ENCODE data around the gene PNMA3. TPM values are rescaled to one million over a fixed set of nuclear protein-coding genes. Genes with fewer than 3 reads are reported as not detected.

Gene PNMA3
- total RNA-seq, 2 experiments from 2014 or later = 1.1 to 1.4 TPM

DNA sequence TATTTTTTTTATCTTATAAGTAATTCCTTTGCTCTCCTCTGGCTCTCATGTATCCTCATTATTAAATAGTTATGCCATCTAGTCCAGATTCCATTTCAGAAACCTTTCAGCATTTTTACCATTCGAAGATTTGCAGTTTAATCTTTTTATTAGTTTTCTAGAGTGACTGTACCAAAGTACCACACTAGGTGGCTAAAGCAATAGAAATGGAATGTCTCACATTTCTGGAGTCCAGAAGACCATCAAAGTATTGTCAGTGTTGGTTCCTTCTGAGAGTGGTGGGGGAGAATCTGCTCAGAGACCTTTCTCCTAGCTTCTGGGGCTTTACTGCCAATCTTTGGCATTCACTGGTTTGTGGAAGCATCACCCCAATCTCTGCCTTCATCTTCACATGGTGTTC lies 3.7 kb upstream of the PNMA3 start:
- TF ChIP-seq, protein P1, sequence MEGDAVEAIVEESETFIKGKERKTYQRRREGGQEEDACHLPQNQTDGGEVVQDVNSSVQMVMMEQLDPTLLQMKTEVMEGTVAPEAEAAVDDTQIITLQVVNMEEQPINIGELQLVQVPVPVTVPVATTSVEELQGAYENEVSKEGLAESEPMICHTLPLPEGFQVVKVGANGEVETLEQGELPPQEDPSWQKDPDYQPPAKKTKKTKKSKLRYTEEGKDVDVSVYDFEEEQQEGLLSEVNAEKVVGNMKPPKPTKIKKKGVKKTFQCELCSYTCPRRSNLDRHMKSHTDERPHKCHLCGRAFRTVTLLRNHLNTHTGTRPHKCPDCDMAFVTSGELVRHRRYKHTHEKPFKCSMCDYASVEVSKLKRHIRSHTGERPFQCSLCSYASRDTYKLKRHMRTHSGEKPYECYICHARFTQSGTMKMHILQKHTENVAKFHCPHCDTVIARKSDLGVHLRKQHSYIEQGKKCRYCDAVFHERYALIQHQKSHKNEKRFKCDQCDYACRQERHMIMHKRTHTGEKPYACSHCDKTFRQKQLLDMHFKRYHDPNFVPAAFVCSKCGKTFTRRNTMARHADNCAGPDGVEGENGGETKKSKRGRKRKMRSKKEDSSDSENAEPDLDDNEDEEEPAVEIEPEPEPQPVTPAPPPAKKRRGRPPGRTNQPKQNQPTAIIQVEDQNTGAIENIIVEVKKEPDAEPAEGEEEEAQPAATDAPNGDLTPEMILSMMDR (IDR thresholded peaks at IDR 0.05) = no peak
- H3K27ac Mint-ChIP-seq = no peak overlapping the region

DNA sequence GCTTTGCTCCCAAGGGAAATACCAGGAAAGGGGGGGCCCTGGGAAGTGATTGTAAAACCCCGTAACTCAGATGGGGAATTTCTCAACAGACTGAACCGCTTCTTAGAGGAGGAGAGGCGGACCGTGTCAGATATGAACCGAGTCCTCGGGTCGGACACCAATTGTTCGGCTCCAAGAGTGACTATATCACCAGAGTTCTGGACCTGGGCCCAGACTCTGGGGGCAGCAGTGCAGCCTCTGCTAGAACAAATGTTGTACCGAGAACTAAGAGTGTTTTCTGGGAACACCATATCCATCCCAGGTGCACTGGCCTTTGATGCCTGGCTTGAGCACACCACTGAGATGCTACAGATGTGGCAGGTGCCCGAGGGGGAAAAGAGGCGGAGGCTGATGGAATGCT lies 1.0 kb downstream of the PNMA3 start:
- Mint-ChIP-seq H3K9me3 (no peaks in the 10 kb centered on the region), H3K27ac (no peak overlapping the region), H3K4me3 (no peak overlapping the region), H3K36me3 (ENCODE audit: low read depth) (no peaks in the 10 kb centered on the region), H3K4me1 (ENCODE audit: low read depth) (no peaks in the 10 kb centered on the region), H3K27me3 (peaks cover 3% of the 10 kb centered on the region)
- TF ChIP-seq, protein P1 (IDR thresholded peaks at IDR 0.05) = no peak
- intact Hi-C loops (cut with micrococcal nuclease) = no loop called here
- CTCF ChIA-PET = no interaction called here
- ATAC-seq = no peak
- no peak for DNase-seq
- POLR2A ChIA-PET = no interaction called here

More for the DNA sequence above, 3.7 kb upstream of the PNMA3 start:
- H3K4me3 Mint-ChIP-seq = no peak overlapping the region
- peaks cover 3% of the 10 kb centered on the region for H3K27me3 Mint-ChIP-seq
- H3K4me1 Mint-ChIP-seq (ENCODE audit: low read depth) = no peaks in the 10 kb centered on the region
- intact Hi-C loops (cut with micrococcal nuclease) = no loop called here
- POLR2A ChIA-PET = no interaction called here
- CTCF ChIA-PET = no interaction called here
- ATAC-seq = no peak
- H3K9me3 Mint-ChIP-seq = peaks cover 5% of the 10 kb centered on the region
- H3K36me3 Mint-ChIP-seq (ENCODE audit: low read depth) = peaks cover 17% of the 10 kb centered on the region
- DNase-seq = no peak

DNA sequence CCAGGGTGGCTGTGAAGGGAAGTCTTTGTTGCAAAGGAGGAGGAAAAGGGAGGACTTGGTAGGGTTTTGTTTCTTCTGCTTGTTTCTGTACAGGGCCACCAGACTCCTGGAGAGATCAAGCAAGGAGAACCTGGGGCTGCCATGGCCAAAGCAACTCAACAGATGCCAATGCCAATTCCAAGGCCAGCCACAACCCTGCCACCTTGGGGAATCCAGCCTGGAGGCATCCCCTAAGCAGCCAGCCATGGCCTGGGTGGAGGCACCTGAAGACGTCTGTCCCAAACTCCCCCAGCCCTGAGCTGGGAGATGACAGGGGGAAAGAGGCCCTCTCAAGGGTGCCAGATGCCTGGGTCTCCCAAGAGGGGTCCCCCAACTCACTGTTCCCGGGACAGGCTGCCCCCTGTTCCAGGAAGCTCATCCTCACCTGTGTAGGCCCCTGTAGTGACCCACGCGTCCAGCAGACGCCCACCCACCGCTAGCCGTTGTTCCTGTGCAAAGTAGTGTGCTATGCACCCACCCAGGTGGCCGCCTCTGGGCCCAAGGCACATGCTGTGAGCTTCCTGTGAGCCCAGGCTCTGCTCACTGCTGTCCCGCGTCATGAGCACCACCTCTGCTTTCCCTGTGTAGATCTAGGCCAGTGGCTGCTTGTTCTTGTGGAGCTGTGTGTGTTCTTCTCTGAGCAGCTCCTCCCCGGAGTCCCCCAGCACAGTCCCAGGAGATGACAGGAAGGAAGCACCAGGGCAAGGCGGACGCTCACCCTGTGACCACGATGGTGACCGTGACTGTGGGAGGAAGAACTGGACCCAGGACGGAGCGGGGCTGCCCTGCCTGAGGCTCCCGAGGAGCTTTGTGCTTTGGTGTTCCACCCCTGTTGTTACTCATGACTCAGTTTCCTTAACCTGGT lies 3.2 kb downstream of the PNMA3 start:
- Mint-ChIP-seq H3K4me1 (ENCODE audit: low read depth) (no peaks in the 10 kb centered on the region), H3K9me3 (no peaks in the 10 kb centered on the region), H3K4me3 (no peak overlapping the region), H3K36me3 (ENCODE audit: low read depth) (no peaks in the 10 kb centered on the region), H3K27me3 (peaks cover 3% of the 10 kb centered on the region), H3K27ac (no peak overlapping the region)
- intact Hi-C loops (cut with micrococcal nuclease) = no loop called here
- CTCF ChIA-PET = no interaction called here
- TF ChIP-seq, protein P1 (IDR thresholded peaks at IDR 0.05) = no peak
- ATAC-seq (no peak), DNase-seq (no peak)
- POLR2A ChIA-PET = no interaction called here

DNA sequence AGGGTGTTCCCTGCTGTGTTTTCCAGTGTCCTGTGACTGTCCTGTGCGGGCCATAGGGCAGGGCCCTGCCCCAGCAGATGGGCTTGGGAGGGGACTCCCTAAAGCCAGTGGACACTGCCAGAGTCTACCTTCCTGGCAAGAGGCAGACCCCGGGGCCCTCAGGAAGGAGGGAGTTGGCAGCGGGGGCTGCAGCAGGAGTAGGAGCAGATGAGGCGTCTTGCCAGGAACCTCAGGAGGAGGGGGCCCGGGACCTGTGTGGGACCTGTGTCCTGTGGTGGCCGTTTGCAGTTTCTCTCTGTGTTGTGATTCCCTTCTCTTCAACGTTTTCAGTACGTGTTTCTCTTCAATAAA lies 3.8 kb downstream of the PNMA3 start:
- Mint-ChIP-seq H3K4me3 (no peak overlapping the region), H3K4me1 (ENCODE audit: low read depth) (no peaks in the 10 kb centered on the region), H3K27me3 (peaks cover 3% of the 10 kb centered on the region), H3K27ac (no peak overlapping the region), H3K36me3 (ENCODE audit: low read depth) (no peaks in the 10 kb centered on the region), H3K9me3 (no peaks in the 10 kb centered on the region)
- ATAC-seq (no peak), DNase-seq (no peak)
- intact Hi-C loops (cut with micrococcal nuclease) = no loop called here
- TF ChIP-seq, protein P1 (IDR thresholded peaks at IDR 0.05) = no peak
- CTCF ChIA-PET = no interaction called here
- POLR2A ChIA-PET = no interaction called here

DNA sequence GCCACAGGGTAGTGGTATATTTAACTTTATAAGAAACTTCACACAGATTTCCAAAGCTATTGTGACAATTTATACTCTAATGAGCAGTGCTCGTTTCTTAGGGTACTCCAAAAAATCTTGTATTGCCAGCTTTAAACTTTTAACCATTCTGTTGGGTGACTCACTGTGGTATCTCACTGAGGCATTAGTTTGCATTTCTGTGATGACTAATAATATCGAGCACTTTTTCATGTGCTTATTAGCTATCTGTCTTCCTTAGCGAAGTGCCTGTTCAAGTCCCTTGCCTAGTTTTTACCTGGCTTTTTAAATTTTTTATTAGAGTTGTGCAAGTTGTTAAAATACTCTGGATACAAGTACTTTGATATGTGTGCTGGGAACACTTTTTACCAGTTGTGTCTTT lies 5.5 kb downstream of the PNMA3 start:
- no peak for ATAC-seq
- H3K9me3 Mint-ChIP-seq = no peaks in the 10 kb centered on the region
- no peaks in the 10 kb centered on the region for H3K4me1 Mint-ChIP-seq (ENCODE audit: low read depth)
- DNase-seq = no peak
- H3K27ac Mint-ChIP-seq = no peak overlapping the region
- POLR2A ChIA-PET = no interaction called here
- peaks cover 3% of the 10 kb centered on the region for H3K27me3 Mint-ChIP-seq
- H3K4me3 Mint-ChIP-seq = no peak overlapping the region
- CTCF ChIA-PET = interaction anchor here (1.1 kb wide), 1 partner anchor 29 kb away, joined by 3 read pairs; no protein-coding TSS in a partner anchor
- no peaks in the 10 kb centered on the region for H3K36me3 Mint-ChIP-seq (ENCODE audit: low read depth)
- intact Hi-C loops (cut with micrococcal nuclease) = no loop called here
- TF ChIP-seq, protein P1 (IDR thresholded peaks at IDR 0.05) = no peak

Data from activated CD8-positive, alpha-beta T cell treated with anti-CD3 and anti-CD28 coated beads for 36 hours (primary cell).